H1 (cell line): ENCODE data around the gene SARS2. TPM values are rescaled to one million over a fixed set of nuclear protein-coding genes. Genes with fewer than 3 reads are reported as not detected.

Source experiments
- ATF2 ChIP-seq: IDR thresholded peaks from 2 replicates; pipeline ENCODE4 v1.6.1; 2012; ENCODE audit warnings: low read length, inconsistent platforms
- CBX5 ChIP-seq: fragments of 300-800, 300-1000 bp; sonication (generic); IDR thresholded peaks from 2 replicates; pipeline ENCODE4 v1.7.1; 2016; ENCODE audit warnings: antibody characterized with exemption, low read length, low read depth
- EZH2 ChIP-seq: fragments of 200-600 bp; sonication (generic); IDR thresholded peaks from 2 replicates; pipeline ENCODE4 v1.7.1; 2012; ENCODE audit warnings: low read depth, mild to moderate bottlenecking, moderate library complexity, low read length, inconsistent platforms; ENCODE audit not compliant: severe bottlenecking
- FOSL1 ChIP-seq: IDR thresholded peaks from 2 replicates; pipeline ENCODE4 v1.6.1; 2011; ENCODE audit warnings: mild to moderate bottlenecking, low read depth, low read length, moderate library complexity; ENCODE audit not compliant: insufficient read depth
- SP2 ChIP-seq: IDR thresholded peaks from 2 replicates; pipeline ENCODE4 v1.6.1; 2012; ENCODE audit warnings: mild to moderate bottlenecking, low read length, inconsistent platforms
- TCF12 ChIP-seq: IDR thresholded peaks from 2 replicates; pipeline ENCODE4 v1.6.1; 2011; ENCODE audit warnings: low read depth, mild to moderate bottlenecking, low read length
- ZNF274 ChIP-seq: IDR thresholded peaks from 2 replicates; pipeline ENCODE4 v1.7.0; 2012; ENCODE audit warnings: low read length, borderline replicate concordance; ENCODE audit errors: extremely low read depth
- polyA plus RNA-seq, 7 experiments: library from polyadenylated mRNA; depleted of rRNA in 3 of 7; stranded (reverse) in 5 of 7; unstranded in 2 of 7; fragments of >200 nt in 5 of 7; fragments of 200-250 nt in 2 of 7; gene quantifications; 1 replicate in 5 of 7; 2 replicates in 1 of 7; 4 replicates in 1 of 7; pipeline versions ENCODE4 v1.2.1 to v1.2.3, GENCODE V29; 2011 to 2013; ENCODE audit warnings: missing spikeins in 2 of 7, mixed read lengths in 2 of 7
- total RNA-seq: library from RNA; stranded (reverse); fragmentation: NEBNext Ultra II Directional; extraction: Animal tissue kit (Norgen Biotek cat#: 25700); gene quantifications from 2 replicates; pipeline ENCODE4 v1.2.1, GENCODE V29; 2021
- TF ChIP-seq, protein P1 (sequence below): IDR thresholded peaks from 2 replicates; pipeline ENCODE4 v1.6.1; 2011; ENCODE audit warnings: low read depth, mild to moderate bottlenecking, low read length; ENCODE audit not compliant: insufficient read depth

SARS2 gene
- total and polyA plus RNA-seq, 2 of the 8 experiments (the other 6 are each of a cell fraction or from before 2014, with no cell fraction given) = 68.0 to 102 TPM

GRCh38 chr19:38951187-38951586, 20.6 kb upstream of the SARS2 start (continued):
- TF ChIP-seq, protein P1, sequence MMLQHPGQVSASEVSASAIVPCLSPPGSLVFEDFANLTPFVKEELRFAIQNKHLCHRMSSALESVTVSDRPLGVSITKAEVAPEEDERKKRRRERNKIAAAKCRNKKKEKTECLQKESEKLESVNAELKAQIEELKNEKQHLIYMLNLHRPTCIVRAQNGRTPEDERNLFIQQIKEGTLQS = no peak
- no peak for TF ChIP-seq FOSL1
- TF ChIP-seq ATF2 = no peak
- TF ChIP-seq EZH2 = no peak
- no peak for TF ChIP-seq CBX5
- no peak for TF ChIP-seq ZNF274
- no peak for TF ChIP-seq SP2
- TF ChIP-seq TCF12 = no peak
